ENCODE measurements around the gene FANCL.
"Not testable (repeated sequence)": the region's sequence is repeated elsewhere in the genome, so short reads cannot be mapped to it uniquely, and the experiment has no call there.

Gene FANCL

GRCh38 chr2:58204195-58204959 is 36.7 kb downstream of the FANCL start:
- DNase-seq, result no peak

GRCh38 chr2:58203018-58203417 is 38.1 kb downstream of the FANCL start:
- DNase-seq, result no peak

GRCh38 chr2:58202404-58202803 is 38.7 kb downstream of the FANCL start:
- no peak for DNase-seq

GRCh38 chr2:58197894-58198293 is 43.2 kb downstream of the FANCL start:
- DNase-seq, result no peak

GRCh38 chr2:58195662-58196061 is 45.5 kb downstream of the FANCL start:
- DNase-seq, result no peak

DNA sequence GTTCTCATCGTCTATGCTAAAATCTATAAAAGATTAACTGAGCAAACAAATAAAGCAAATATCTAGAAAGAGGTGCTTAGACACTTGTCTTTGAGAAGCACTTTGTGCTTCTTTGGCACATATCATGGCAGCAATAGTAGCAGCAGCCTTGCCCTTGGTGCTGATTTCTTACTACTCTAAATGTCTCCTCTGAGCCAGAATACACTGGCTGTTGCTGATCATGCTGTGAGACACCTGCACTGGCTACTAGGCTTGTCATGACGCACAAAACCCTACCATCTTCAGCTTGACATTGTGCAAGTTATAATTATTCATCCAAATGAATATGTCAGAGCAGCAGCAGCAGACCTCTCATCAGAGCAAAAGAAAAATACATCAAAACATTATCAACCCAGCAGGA is 46.7 kb downstream of the FANCL start:
- DNase-seq, result no peak

DNA sequence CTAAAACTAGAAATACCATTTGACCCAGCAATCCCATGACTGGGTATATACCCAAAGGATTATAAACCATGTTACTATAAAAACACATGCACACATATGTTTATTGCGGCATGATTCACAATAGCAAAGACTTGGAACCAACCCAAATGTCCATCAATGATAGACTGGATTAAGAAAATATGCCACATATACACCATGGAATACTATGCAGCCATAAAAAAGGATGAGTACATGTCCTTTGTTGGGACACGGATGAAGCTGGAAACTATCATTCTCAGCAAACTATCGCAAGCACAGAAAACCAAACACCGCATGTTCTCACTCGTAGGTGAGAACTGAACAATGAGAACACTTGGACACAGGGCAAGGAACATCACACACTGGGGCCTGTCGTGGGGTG is 54.1 kb downstream of the FANCL start:
- DNase-seq, result not testable (repeated sequence)

GRCh38 chr2:58186501-58186900 is 54.6 kb downstream of the FANCL start:
- DNase-seq, result no peak

DNA sequence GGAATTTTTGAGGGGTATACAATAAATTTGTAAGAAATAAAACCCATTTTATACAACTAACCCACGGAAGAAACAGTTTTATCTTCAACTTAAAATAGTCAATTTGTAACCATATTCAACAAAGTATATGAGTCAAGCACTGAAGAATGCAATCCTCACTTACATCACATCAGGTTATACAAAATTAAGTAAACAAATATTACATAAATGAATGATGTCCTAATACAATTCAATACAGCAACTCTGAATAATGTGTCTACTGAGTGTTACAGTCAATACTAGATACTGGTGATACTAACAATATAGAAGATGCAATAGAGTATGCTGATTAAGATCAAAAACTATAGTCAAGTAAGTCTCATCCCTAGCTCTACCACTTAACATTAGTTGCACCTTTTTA is 58.6 kb downstream of the FANCL start:
- DNase-seq, result no peak

GRCh38 chr2:58180635-58181034 is 60.5 kb downstream of the FANCL start:
- DNase-seq, result no peak

GRCh38 chr2:58180175-58180574 is 61.0 kb downstream of the FANCL start:
- not testable (repeated sequence) for DNase-seq

- DNase-seq, result not testable (repeated sequence)
Measured at GRCh38 chr2:58177187-58177586, 63.9 kb downstream of the FANCL start.

- DNase-seq, result not testable (repeated sequence)
Measured at GRCh38 chr2:58171831-58172230, 69.3 kb downstream of the FANCL start.

- not testable (repeated sequence) for DNase-seq
Measured at GRCh38 chr2:58170334-58170933, 70.7 kb downstream of the FANCL start.

DNA sequence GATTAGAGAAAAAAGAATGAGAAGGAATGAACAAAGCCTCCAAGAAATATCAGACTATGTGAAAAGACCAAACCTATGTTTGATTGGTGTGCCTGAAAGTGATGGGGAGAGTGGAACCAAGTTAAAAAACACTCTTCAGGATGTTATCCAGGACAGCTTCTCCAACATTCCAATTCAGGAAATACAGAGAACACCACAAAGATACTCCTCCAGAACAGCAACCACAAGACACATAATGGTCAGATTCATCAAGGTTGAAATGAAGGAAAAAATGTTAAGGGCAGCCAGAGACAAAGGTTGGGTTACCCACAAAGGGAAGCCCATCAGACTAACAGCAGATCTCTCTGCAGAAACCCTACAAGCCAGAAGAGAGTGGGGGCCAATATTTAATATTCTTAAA is 71.3 kb downstream of the FANCL start:
- not testable (repeated sequence) for DNase-seq

- not testable (repeated sequence) for DNase-seq
Measured at GRCh38 chr2:58168130-58168529, 73.0 kb downstream of the FANCL start.

GRCh38 chr2:58163913-58164312 is 77.2 kb downstream of the FANCL start:
- no peak for DNase-seq

DNA sequence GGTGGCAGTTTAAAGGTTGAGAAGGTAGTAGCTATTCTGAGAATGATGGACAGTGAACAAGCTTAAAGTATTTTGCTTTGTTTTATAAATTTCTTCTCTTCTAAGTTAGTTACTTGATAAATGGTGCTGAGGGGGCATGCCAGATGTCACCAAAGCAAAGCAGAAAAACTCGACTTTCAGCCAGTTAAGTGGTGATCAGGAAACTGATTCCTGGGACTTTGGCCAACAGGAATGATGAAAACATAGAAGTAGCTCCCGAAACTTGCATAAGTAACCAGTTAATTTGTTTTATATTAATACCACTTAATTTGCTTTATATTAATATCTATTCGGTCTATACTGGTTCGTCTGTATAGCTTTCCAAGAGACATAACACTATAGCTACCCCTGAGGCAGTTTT is 82.6 kb downstream of the FANCL start:
- DNase-seq, result no peak

GRCh38 chr2:58157754-58158153 is 83.4 kb downstream of the FANCL start:
- no peak for DNase-seq

DNA sequence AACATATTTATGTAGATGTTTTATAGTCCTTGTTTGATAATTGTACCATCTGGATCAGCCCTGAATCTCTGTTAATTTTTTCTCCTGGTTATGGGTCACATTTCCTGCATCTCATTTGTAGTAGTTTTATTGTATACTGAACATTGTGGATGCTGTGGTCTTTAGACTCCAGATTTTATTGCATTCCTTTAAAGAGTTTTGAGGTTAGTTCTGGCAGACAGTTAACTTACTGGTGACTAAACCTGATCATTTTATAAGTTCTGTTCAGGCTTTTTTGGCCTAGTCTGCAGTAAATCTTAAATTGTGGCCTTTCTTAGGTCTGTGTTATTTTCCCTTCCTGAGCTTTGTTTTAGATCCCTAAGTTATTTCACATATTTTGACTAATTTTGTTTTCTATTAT is 84.3 kb downstream of the FANCL start:
- no peak for DNase-seq

GRCh38 chr2:58155160-58155778 is 85.9 kb downstream of the FANCL start:
- DNase-seq, result no peak

DNA sequence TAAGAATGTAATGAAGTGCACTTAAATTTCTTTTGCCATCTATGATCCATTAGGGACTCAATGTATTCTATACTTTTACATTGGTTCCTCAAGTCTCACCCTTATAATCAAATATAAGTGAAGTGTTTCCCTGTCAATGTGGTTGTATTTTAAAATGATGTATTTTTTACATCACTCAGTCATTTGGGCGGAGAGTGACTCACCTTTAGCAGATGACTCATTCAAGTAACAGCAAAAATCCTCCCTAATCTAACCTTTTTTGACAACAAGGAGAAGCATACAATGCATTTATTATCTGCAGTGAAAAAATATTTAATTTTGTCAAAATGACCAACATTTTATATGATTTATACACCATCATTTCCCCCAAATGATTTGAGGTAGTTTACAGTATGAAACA is 94.4 kb downstream of the FANCL start:
- no peak for DNase-seq

DNA sequence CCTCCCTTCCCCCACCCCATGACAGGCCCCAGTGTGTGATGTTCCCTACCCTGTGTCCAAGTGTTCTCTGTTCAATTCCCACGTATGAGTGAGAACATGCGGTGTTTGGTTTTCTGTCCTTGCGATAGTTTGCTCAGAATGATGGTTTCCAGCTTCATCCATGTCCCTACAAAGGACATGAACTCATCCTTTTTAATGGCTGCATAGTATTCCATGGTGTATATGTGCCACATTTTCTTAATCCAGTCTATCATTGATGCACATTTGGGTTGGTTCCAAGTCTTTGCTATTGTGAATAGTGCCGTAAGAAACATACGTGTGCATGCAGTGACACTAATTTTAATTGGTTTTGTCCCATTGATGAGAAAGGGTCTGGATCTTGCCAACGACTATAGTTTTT is 95.4 kb downstream of the FANCL start:
- not testable (repeated sequence) for DNase-seq

- DNase-seq, result no peak
Measured at GRCh38 chr2:58140508-58141072, 100.5 kb downstream of the FANCL start.
